Spinal cord (tissue), 10 donors: Measurements from ENCODE around the gene KIAA2012. TPM values are rescaled to one million over a fixed set of nuclear protein-coding genes. Genes with fewer than 3 reads are reported as not detected.

Source experiments
- DNase-seq, 6 donors: peaks; one replicate each; pipeline versions ENCODE4 v3.0.0 to v3.0.0-alpha.2; 2013 to 2015; ENCODE audit warnings: low spot score in 6 of 6, low read depth in 4 of 6
- H3K27ac ChIP-seq: one replicate; pipeline ENCODE4 v1.5.1; 2013; ENCODE audit warnings: low read depth, low read length, control low read depth
- H3K27me3 ChIP-seq: one replicate; pipeline ENCODE4 v1.6.1; 2013; ENCODE audit warnings: low read length; ENCODE audit not compliant: control insufficient read depth, insufficient read depth
- H3K36me3 ChIP-seq: one replicate; pipeline ENCODE4 v1.6.1; 2013; ENCODE audit warnings: low read length; ENCODE audit not compliant: control insufficient read depth, insufficient read depth
- H3K4me1 ChIP-seq: one replicate; pipeline ENCODE4 v1.6.1; 2013; ENCODE audit warnings: low read length; ENCODE audit not compliant: control insufficient read depth, insufficient read depth
- H3K4me3 ChIP-seq: one replicate; pipeline ENCODE4 v1.5.1; 2013; ENCODE audit warnings: low read depth, low read length, control low read depth
- H3K9me3 ChIP-seq: one replicate; pipeline ENCODE4 v1.6.1; 2013; ENCODE audit warnings: low read length; ENCODE audit not compliant: control insufficient read depth, insufficient read depth
- WGBS: methylation state at CpG from one replicate; pipeline ENCODE4 v1.1.5; 2013; ENCODE audit warnings: missing lambda C conversion rate; ENCODE audit not compliant: insufficient coverage; 5-methylcytosine and 5-hydroxymethylcytosine counted together
- polyA plus RNA-seq, 2 donors: library from polyadenylated mRNA; unstranded; fragments of 120-200 nt; gene quantifications; one replicate each; pipeline ENCODE4 v1.2.1, GENCODE V29; 2013; ENCODE audit not compliant: insufficient read length in 2 of 2
- total RNA-seq, 2 donors: library from RNA; depleted of rRNA in 1 of 2; stranded (reverse); fragments of 120-200 nt in 1 of 2; fragments of >200 nt in 1 of 2; gene quantifications; one replicate each; pipeline versions ENCODE4 v1.2.3 to v1.2.4, GENCODE V29; 2013 to 2014
- donor health status: healthy.

KIAA2012 gene
- total and polyA plus RNA-seq, 4 donors = 1.2 to 5.7 (median 5.1) TPM

DNA sequence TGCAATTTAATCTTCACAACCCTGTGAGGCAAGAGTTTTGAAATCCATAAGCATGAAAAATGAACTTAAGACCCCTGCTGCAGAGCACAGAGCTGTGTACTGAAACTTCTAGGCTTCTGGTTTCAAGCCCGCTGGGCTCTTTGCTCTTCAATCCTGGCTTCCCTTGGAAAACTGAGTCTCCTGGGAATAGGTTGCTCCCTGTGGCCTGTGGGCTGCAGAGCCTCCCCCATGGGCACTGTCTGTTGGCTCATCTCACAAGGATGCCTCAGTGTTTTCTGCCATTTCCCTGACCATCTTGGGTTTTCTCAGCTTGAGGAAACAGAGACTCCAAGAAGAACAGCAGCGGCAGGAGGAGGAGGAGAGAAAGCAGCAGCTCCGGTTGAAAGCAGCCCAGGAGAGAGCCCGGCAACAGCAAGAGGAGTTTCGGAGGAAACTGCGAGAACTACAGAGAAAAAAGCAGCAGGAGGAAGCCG lies 120.9 kb downstream of the KIAA2012 start:
- H3K9me3 ChIP-seq = no peaks in the 10 kb centered on the region
- no peaks in the 10 kb centered on the region for H3K36me3 ChIP-seq
- H3K4me3 ChIP-seq = no peak overlapping the region
- no peaks in the 10 kb centered on the region for H3K27me3 ChIP-seq
- WGBS = 67% methylated on average over 7 of the region's 7 CpGs
- DNase-seq = no peak
- H3K4me1 ChIP-seq = no peaks in the 10 kb centered on the region
- no peak overlapping the region for H3K27ac ChIP-seq

DNA sequence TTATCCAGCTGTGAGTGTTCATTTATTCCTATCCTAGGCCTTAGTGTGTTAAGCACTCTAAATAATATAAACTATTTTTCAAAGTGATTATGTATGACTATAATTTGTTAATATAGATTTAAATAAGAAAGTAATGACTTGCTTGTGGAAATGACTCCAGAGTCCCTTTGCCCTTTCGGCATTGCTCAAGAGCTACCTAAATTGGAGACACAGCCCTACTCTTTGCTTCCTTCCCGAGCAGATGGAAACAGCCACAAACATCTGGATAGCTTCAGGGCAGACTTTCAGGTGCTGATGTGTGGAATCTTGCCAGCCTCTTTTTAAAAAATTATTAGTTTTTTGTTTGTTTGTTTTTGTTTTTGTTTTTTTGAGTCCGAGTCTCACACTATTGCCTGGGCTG lies 121.4 kb downstream of the KIAA2012 start:
- Histone ChIP-seq H3K27me3 (no peaks in the 10 kb centered on the region), H3K27ac (no peak overlapping the region), H3K4me3 (no peak overlapping the region), H3K36me3 (no peaks in the 10 kb centered on the region), H3K9me3 (no peaks in the 10 kb centered on the region), H3K4me1 (no peaks in the 10 kb centered on the region)
- no peak for DNase-seq
- WGBS = no CpG with 5 or more reads among the region's 3 CpGs

DNA sequence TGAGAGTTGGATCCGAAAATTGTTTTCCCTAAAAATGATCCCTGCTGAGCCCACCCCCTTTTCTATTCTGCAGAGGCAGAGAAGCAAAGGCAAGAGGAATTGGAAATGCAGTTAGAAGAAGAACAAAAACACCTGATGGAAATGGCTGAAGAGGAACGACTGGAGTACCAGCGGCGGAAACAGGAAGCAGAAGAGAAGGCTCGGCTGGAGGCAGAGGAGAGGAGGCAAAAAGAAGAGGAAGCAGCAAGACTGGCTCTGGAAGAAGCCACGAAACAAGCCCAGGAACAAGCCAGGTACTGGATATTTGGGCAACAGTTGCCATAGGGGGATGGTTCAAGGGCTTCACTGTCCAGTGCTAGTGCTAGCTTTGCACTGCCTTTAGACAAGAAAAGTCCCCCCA lies 123.7 kb downstream of the KIAA2012 start:
- Histone ChIP-seq H3K27me3 (no peaks in the 10 kb centered on the region), H3K9me3 (no peaks in the 10 kb centered on the region), H3K4me1 (no peaks in the 10 kb centered on the region), H3K4me3 (no peak overlapping the region), H3K36me3 (peaks cover 5% of the 10 kb centered on the region), H3K27ac (no peak overlapping the region)
- 75% methylated on average over 4 of the region's 6 CpGs for WGBS
- DNase-seq = no peak

DNA sequence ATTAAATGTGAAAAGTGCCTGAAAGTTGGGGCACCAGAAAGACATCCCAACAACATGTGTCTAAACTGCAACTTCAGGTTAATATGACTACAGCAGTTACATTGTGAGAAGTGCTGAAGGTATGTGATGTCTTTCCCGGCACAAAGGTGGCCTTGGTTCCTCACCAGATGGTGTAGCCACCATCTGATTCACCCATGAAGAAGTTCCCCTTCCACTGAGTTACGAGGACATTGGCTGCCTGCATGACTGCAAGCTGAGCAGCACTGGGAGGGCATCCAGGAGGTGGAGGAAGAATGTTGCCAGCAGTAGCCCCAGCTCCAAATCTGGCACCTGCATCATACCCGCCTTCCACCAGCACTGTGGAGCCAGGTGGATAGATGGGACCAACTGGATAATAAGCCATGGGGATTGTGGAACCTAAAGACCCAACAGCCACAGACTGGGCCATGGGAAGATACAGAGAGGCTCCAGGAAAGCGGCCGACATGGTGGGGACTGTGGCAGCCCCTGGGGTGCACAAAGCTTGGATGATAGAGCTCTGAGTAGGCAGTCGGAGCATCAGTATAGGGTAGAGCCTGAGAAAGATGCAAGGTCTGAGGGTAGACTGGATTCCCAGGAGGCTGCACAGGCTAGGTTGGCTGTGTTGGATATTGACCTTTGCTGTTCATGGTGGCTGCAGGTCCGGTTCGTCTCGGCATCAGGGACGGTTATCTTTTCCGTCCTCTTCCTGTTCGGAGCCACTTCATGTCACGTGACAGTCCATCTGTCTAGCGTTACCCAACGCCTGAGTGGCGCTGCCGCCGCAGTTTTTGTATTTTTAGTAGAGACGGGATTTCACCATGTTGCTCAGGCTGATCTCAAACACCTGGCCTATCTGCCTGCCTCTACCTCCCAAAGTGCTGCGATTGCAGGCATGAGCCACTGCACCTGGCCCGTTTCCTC lies 128.4 kb downstream of the KIAA2012 start:
- WGBS = 95% methylated on average over 18 of the region's 21 CpGs
- H3K4me1 ChIP-seq = no peaks in the 10 kb centered on the region
- H3K27me3 ChIP-seq = no peaks in the 10 kb centered on the region
- no peak for DNase-seq
- no peaks in the 10 kb centered on the region for H3K9me3 ChIP-seq
- H3K27ac ChIP-seq = no peak overlapping the region
- H3K36me3 ChIP-seq = peaks cover 12% of the 10 kb centered on the region
- no peak overlapping the region for H3K4me3 ChIP-seq

DNA sequence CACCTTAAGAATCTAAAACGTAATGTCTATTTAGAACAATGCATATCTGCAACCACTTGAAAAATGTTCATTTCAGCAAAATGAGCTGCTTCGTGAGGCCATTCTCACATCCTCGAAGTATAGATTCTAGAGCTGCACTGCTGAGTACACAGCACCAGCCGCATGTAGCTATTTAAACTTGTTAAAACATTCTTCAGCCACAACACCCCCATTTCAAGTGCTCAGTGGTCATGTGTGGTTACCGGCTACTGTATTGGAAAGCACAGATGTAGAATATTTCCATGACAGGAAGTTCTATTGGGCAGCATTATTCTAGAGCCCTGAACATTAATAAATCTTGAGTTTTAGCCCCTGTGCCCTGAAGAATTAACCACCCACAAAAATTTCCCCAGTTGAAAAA lies 130.3 kb downstream of the KIAA2012 start:
- WGBS = 81% methylated on average over 3 of the region's 5 CpGs
- H3K27me3 ChIP-seq = no peaks in the 10 kb centered on the region

DNA sequence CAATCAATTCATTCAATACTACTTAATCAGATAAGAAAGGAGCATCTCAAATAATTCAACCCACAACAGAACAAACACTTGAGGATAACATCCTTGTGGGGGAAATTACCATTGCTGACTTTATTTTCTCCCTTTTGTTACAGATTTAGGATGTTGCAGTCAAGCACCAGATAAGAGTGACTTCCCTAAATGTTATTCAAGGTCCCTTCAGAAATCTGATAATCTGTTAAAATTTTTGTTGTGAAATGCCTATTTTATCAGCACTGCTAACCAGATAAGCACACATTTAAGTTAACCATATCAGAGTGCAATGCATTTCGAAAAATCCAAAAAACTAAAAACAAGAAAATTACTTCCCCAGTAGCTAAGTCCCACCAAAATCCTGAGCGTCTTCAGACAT lies 131.8 kb downstream of the KIAA2012 start:
- no peaks in the 10 kb centered on the region for H3K4me1 ChIP-seq
- H3K27ac ChIP-seq = no peak overlapping the region
- WGBS = 100% methylated on average over 2 of the region's 2 CpGs
- H3K36me3 ChIP-seq = peaks cover 22% of the 10 kb centered on the region
- H3K27me3 ChIP-seq = no peaks in the 10 kb centered on the region
- H3K9me3 ChIP-seq = no peaks in the 10 kb centered on the region
- DNase-seq = no peak
- no peak overlapping the region for H3K4me3 ChIP-seq

More for the DNA sequence above, 130.3 kb downstream of the KIAA2012 start:
- H3K4me1 ChIP-seq = no peaks in the 10 kb centered on the region
- H3K36me3 ChIP-seq = peaks cover 16% of the 10 kb centered on the region
- no peak overlapping the region for H3K4me3 ChIP-seq
- H3K9me3 ChIP-seq = no peaks in the 10 kb centered on the region
- DNase-seq = no peak
- H3K27ac ChIP-seq = no peak overlapping the region

DNA sequence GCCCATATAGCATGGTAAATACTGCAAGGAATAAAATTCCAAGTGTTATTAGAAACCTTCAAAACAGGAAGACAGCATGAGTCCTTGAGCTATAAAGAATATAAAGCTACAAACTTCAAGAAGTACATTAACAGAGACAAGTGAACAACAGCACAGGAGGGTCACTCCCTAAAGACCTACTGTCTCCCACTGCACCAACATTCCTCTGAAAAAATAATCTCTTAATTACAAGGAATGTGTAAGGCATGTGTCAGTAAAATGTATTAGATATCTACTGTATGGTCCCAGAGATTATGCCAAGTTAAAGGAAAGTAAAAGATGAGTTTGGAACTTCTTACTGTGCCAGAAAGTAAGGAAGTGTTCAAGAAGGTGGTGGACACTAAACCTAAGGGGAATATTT lies 135.5 kb downstream of the KIAA2012 start:
- Histone ChIP-seq H3K27ac (no peak overlapping the region), H3K4me3 (no peak overlapping the region), H3K9me3 (no peaks in the 10 kb centered on the region), H3K27me3 (no peaks in the 10 kb centered on the region), H3K36me3 (peaks cover 19% of the 10 kb centered on the region), H3K4me1 (no peaks in the 10 kb centered on the region)
- no peak for DNase-seq

DNA sequence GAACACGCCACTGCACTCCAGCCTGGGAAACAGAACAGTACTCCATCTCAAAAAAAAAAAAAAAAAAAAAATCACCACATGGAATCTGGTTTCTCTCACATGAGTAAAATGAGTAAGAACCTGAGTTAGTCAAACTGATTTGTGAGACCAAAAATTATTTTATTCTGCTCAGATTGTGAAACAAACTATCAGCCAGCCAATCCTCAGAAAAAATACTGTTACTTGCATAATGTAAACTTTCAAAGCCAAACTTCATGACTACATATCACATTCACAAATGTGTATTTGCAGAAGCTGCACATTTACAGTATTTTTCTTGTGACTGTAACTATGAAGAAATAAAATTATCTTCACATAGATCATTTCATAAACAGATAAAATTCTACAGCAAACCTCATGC lies 142.1 kb downstream of the KIAA2012 start:
- H3K27ac ChIP-seq = no peak overlapping the region
- WGBS = no CpG with 5 or more reads among the region's 1 CpG
- no peaks in the 10 kb centered on the region for H3K4me1 ChIP-seq
- H3K9me3 ChIP-seq = no peaks in the 10 kb centered on the region
- DNase-seq = no peak
- no peaks in the 10 kb centered on the region for H3K27me3 ChIP-seq
- H3K36me3 ChIP-seq = peaks cover 20% of the 10 kb centered on the region
- H3K4me3 ChIP-seq = no peak overlapping the region

DNA sequence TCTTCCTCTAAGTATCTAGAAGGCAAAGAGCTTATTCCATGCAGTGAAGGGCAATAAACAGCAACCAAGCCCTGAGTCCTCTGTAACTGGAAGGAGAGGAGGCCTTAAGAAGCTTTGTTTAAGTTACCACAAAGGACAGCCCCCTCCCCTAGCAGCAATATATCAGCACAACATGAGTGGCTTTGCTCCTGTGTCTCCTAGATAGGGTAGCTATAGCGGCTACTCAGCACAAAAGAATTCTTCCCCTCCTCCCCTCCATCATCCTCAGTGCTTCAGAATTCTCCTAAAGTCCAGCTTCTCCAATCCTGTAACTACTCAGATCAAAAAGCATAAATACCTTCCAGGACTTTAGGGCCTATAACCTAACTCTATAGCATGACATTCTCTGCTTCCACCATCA lies 148.8 kb downstream of the KIAA2012 start:
- Histone ChIP-seq H3K27ac (no peak overlapping the region), H3K4me3 (no peak overlapping the region), H3K36me3 (peaks cover 19% of the 10 kb centered on the region), H3K9me3 (no peaks in the 10 kb centered on the region), H3K4me1 (no peaks in the 10 kb centered on the region), H3K27me3 (no peaks in the 10 kb centered on the region)
- peak in 1 of 6 donors; percentile 43 for DNase-seq
- WGBS = 43% methylated on average over 1 of the region's 1 CpG

DNA sequence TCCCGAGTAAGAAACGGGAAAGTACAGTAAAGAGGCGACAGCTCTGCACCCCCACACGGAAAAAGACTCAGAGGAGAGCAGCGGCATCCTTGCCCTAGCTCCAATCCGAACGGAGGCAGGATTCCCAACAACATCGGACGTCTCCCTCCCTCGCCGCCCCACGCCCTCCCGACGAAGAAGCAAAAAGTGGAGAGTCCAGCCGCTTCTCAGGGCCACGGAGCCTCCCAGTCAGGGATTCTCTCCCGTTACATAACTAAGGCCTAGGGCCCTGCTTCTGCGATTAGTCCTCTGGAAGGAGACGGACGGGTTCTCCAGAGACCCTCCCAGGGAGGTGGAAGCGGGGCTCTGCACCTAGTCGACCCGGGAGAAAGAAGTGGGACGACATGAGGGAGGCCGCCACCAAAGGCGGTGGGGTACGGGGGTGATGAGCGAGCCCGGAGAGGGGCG lies 164.8 kb downstream of the KIAA2012 start:
- peak in 4 of 6 donors; percentile 1 to 55 (median 5) for DNase-seq
- peak overlapping the region; percentile 93 for H3K4me3 ChIP-seq
- H3K9me3 ChIP-seq = no peaks in the 10 kb centered on the region
- H3K27ac ChIP-seq = peak overlapping the region; percentile 96
- no peaks in the 10 kb centered on the region for H3K27me3 ChIP-seq
- peaks cover 17% of the 10 kb centered on the region for H3K4me1 ChIP-seq
- no peaks in the 10 kb centered on the region for H3K36me3 ChIP-seq
- under 1% methylated on average over 29 of the region's 30 CpGs for WGBS
